WTC11 (cell line): ENCODE results near the gene NRXN3.
A peak's percentile ranks its signal among the peaks of the same experiment; 100 is the strongest.

ENCODE experiments used
- ATF6 ChIP-seq: sonication (generic); formaldehyde crosslinking; IDR thresholded peaks from 2 replicates; pipeline ENCODE4 v1.8.1; 2023; ENCODE audit warnings: mild to moderate bottlenecking, missing genetic modification reagents
- CTCF ChIP-seq: fragments of 200-600 bp; IDR thresholded peaks from 2 replicates; pipeline ENCODE4 v1.8.0; 2022; ENCODE audit warnings: antibody characterized with exemption
- NFE2L1 ChIP-seq: sonication (generic); formaldehyde crosslinking; IDR thresholded peaks from 2 replicates; pipeline ENCODE4 v1.8.1; 2023; ENCODE audit warnings: missing genetic modification reagents
- PREB ChIP-seq: sonication (generic); formaldehyde crosslinking; IDR thresholded peaks from 2 replicates; pipeline ENCODE4 v1.8.1; 2022; ENCODE audit warnings: mild to moderate bottlenecking, missing genetic modification reagents, moderate library complexity, borderline replicate concordance
- USF1 ChIP-seq: sonication (generic); formaldehyde crosslinking; IDR thresholded peaks from 2 replicates; pipeline ENCODE4 v1.8.0; 2022; ENCODE audit warnings: mild to moderate bottlenecking, missing genetic modification reagents
- USF2 ChIP-seq: sonication (generic); formaldehyde crosslinking; IDR thresholded peaks from 2 replicates; pipeline ENCODE4 v1.8.1; 2023; ENCODE audit warnings: mild to moderate bottlenecking, missing genetic modification reagents, moderate library complexity
- ZNF138 ChIP-seq: sonication (generic); formaldehyde crosslinking; conservative IDR thresholded peaks from 2 replicates; pipeline ENCODE4 v1.8.1; 2022; ENCODE audit warnings: mild to moderate bottlenecking, moderate library complexity, missing genetic modification reagents
- ZSCAN18 ChIP-seq: fragments of 250-450 bp; sonication (Bioruptor Pico); IDR thresholded peaks from 2 replicates; pipeline ENCODE4 v2.1.2; 2022; ENCODE audit warnings: mild to moderate bottlenecking, moderate library complexity

GRCh38 chr14:78399316-78399889, 229.2 kb downstream of the NRXN3 start:
- no peak for TF ChIP-seq NFE2L1 (CRISPR knock-in tag)
- TF ChIP-seq CTCF: no peak
- TF ChIP-seq ZSCAN18 (CRISPR knock-in tag): no peak
- TF ChIP-seq ATF6 (CRISPR knock-in tag): no peak
- TF ChIP-seq USF2 (CRISPR knock-in tag): no peak
- no peak for TF ChIP-seq ZNF138 (CRISPR knock-in tag)
- TF ChIP-seq PREB (CRISPR knock-in tag): no peak
- peak; percentile 16; the same call in 1 of the 2 replicates for TF ChIP-seq USF1
